CD1c-positive myeloid dendritic cell (primary cell): ENCODE data around the gene SPA17.
A peak's percentile ranks its signal among the peaks of the same experiment; 100 is the strongest.

Experiments used
- DNase-seq: peaks from one replicate; pipeline ENCODE4 v3.0.0-alpha.2; 2016; ENCODE audit errors: extremely low spot score

SPA17 gene

DNA sequence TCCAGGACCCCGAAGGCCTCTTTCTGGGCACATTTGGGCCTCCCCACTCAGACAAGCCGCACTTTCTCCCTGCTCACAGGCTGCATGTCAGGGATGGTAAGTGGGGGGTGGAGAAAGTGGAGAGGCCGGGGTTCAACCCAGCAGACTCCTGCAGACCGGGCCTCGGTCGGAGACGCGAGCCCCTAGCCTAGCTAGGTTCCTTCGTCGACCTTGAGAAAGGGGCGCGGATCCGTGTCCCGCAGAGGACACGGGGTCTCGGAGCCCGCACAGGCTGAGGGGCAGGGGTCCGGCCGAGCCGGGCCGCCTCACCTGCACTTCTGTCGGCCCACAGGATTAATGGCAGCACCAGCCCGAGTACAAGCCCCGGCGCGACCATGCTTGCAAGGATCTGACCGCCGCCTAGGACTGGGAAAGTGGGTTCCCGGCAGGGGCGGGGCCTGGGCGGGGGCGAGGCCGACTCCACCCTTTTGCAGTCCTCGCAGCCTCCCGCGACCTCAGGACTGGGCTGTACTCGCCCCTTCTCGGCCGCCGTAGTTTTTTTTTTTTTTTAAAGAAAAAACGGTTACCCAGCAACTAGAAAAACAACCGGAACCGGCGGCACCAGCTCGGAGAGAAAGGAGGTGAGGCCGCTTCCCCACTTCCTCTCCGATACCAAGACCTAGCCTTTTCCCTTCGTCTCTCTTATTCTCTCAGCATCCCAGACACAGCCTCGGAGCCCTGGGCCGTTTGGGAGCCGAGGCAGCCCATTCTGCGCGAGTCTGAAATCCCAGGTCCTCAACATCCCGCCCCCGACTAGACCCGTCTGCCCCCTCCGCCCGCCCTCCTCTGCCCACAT, at the start of gene SPA17, which contains the start of gene SIAE:
TSS of gene SPA17 (plus strand) at position 572 of the 835 bp plus-strand sequence. CDS start 1,361 bp downstream, outside the sequence.
TSS of gene SIAE (minus strand) at position 407 of the 835 bp plus-strand sequence. CDS start at position 376, 31 bp downstream.
- DNase-seq, result peak; percentile 91

DNA sequence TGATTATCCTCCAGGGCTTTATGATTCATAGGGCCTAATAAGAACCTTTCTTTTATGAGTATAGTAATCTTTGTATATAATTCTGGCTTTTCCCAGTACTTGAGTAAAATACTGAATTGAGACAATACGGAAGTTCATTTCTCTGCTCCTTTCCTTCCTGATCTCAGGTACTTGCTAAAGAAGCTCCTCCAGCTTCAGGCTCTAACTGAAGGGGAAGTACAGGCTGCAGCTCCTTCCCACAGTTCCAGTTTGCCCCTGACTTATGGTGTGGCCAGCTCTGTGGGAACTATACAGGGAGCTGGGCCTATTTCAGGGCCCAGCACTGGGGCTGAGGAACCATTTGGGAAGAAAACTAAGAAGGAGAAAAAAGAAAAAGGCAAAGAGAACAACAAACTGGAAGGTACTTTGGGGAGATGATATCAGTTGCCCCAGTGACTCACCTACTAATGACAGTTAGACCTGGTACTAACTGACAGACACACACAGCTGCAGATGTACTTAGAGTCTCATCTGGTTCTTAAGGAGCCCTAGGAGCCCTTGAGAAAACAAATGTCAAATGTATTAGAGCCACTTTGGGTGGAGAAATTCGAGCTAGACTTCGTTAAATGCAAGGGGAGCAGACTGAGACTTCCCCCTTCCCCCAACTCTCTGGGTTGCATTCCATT, 48.1 kb upstream of the SPA17 start:
- DNase-seq, result no peak

DNA sequence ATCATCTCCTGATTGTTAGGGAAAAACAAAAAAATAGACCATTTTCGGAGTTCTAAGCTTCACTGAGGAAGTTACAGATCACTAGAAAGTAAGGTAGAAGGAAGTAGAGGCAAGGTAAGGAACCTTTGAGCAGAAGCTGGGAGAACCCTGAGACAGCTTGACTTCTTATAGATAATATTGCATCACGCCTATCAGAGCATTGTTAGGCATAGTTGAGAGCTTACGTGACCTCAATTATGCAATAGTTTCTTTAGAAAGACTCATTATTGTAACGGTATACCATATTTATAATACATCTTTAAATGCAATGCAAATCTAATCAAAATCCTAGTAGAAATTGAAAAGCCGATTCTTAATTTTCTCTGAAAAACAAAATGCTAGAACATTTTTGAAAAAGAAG, 46.2 kb upstream of the SPA17 start:
- DNase-seq, result peak; percentile 14

DNA sequence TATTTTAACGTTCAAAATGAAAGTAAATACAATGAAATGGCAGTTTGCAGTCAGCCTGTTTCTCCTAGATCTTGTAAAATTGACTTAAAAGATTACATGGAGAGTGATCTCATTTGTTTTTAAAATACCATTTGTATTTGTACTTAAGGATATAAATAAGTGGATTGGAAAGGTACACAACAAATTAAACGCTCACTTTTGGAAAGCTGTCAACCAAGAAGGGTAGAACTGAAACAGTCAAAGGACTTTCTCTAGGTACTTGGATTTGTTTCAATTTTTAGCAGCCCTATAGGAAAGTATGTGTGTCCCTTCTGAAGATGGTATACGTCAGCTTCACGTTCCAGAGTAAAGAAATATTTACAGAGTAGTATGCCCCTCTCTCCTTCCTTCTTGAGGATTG, 43.7 kb upstream of the SPA17 start:
- no peak for DNase-seq

DNA sequence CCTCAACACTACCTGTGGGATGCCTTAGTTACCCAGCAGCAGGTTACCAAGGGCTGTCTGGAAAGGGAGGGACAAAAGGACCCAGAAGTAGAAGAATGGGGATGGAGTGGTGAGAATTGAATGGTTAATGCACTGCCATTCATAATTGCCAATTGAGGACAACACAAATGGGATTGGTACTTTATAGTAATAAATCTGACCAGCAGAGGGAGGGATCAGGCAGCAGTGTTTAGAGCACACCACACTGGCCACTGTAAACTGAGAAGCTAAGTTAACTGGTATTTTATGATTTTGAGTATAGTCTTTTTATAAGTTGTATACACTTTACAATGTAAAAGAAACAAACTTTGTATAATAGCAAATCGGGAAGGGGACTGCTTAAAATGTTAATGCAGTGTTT, 40.3 kb upstream of the SPA17 start:
- DNase-seq, result no peak

DNA sequence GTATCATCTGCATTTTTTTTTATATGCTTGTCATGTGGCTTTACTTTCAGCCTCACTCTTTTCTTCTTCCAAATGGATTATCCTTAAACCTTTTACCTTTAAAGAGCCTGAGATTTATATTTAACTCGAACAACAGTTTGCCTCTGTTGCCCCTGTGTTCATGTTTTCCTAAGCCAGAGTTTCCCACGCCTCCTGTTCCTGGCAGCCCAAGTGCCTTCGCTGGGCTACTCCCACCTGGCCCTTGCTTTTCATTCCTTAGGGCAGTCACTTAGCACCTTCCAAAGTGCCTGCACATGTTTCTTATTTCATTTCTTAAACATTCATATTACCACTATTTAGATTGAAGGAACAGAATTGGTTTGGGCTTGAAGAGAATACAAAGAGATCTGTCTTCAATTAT, 37.8 kb upstream of the SPA17 start:
- DNase-seq, result no peak

DNA sequence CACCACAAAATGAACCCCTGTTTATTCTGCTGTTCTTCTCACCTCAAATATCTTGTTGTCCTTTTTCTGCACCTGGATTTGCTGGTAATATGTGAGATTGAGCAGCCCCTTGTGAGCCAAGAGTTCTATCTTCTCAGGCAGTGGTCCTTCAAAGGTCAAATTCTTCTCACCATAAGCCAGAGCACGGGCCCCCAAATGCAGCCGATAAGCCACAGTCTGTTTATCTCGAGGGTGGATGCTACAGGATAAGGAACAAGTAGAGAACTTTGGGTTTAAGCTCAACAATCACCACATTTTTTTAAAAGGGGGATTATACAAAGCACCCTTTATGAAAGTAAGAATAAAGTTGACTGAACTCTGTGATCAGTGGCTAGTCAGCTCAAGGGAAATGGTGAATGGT, 35.2 kb upstream of the SPA17 start:
- no peak for DNase-seq

DNA sequence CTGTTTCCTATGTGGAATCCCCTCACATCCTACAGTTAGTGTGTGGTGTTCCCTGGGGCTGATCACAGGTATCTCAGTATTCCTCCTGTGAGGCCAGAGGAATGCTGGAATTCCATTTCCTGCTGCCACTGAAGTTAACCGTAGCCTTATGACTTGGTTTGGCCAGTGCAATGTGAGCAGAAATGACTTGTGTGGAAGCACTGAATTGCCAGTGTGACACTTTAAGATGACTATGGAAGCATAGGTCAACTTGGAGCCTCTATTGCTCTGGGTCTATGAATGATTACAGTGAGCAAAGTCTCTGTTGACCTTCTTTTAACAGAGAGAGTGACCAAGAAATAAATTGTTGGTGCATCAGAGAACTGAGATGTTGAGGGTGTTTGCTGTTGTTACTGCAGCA, 34.5 kb upstream of the SPA17 start:
- DNase-seq, result no peak

DNA sequence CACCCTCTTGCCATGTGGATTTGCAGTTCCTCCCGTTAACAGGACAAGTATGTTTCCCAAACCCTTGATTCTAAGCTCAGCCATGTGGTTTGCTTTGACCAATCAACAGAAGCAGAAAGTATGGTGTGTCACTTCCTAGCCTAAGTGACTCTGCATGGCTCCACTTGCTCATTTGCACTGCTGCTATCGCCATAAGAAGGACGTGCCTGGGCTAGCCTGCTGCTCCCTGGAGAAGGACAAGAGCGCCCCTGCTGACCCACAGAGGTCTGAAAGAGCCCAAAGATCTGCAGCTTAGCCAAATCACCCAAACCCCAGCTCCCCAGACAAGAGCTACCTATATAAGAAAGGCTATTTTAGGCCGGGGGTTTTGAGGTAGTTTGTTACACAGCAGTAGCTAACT, 33.0 kb upstream of the SPA17 start:
- DNase-seq, result no peak

DNA sequence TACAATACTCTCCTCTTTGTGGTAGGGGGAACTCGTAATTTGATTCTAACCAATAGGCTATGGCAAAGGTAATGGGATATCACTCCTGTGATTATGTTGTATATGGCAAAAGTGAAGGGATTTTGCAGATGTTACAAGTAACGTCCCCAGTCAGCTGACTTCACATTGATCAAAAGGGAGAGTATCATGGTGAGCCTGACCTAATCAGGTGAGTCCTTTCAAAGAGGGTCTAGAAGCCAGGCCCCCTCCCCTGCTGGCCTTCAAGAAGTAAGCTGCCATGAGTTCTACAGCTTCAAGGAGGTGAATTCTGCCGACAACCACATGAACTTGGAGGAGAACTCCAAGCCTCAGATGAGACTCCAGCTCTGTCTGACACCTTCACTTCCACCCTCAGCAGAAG, 31.1 kb upstream of the SPA17 start:
- no peak for DNase-seq

DNA sequence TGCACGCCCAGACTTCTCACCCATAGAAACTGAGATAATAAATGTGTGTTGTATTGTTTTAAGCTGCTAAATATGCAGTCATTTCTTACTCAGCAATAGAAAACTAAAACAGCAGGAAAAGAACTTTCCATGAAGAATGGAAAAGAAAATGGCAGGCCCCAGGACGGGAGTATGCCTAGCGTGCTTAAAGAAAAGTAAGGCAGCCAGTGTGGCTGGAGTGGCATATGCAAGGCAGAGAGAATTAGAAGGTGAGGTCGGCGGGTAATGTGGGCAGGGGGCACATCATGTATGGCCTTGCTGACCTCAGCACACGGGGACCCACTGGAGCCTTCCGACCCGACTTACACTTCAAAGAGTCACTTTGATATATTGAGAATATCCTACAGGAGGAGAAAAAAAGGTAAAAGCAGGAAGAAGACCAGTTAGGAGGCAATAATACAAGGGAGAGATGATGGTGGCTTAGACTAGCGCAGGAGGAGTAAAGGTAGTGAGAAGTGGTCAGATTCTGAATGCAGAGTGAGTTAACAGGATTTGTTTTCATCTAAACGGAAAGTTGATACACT, 30.6 kb upstream of the SPA17 start:
- DNase-seq, result no peak

DNA sequence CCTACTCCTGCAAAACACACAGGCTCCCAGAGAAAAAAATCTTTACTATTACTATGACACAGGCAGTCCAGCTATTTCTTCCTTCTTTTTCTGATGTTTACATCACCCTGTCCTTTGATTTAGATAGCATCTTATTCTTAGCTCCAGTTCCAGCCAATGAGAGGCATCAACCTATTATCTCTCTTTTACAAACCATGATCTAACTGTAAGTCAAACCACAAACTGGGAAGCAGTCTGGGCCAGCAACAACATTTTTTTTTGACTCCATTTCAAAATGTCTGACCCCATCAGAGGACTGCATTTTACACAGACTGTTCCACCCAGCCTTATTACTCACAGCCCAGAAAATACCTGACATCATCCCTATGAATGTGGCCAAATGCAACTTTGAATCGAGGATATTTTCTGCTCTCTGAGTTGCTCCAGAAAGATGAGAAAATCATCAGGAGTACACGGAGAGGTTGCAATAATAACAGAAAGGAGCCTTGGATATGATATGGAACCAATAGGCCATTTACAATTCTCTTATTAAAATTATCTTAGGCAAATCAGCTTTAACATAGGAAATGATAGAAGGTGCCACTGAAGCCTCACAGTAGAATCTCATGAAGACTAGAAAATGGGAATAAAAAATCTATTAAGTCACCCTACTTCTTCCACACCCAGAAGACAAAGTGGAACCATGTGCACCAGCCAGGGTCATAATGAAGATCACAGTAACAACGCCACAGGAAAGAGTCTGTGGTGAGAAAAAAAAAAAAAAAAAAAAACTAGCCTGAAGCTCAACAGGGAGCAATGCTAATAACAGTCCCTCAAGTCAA, 29.9 kb upstream of the SPA17 start:
- no peak for DNase-seq

DNA sequence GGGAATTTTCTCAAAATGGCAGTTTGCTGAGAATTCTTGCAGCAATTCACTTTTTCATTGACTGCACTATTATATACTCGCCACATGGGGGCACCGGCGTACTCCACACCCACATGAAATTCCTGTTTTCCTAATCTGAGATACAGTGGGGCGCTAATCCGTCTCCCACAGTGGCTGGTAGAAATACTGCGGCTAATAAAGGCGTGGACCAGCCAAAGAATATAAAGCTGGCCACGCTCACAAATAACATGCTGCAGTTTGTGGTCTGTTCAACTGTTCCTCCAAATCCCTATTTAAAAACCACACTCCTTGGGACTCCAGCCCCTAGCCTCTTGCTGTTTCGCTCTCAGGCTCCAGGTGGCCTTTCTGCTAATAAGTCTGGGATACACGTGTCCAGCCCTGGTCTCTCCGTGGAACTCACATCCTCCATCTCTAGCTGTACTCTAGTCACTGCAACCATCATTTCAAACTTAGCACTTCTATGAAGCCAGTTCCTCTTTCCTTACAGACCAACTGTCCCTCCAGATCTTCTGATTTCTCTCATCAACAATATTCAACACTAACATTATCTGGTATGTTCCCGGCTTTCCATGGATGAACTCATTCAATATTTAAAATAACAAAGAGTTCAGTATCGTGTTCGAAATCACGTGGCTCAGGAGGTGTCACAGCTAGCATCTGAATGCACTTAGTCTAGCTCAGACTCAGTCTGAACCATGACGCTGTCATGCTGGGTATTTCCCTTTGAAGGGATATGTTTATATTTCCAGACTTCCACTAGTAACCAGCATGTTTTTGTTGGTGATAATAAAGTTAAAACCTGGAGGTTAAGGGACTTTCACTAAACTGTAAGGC, 29.1 kb upstream of the SPA17 start:
- peak; percentile 64 for DNase-seq

DNA sequence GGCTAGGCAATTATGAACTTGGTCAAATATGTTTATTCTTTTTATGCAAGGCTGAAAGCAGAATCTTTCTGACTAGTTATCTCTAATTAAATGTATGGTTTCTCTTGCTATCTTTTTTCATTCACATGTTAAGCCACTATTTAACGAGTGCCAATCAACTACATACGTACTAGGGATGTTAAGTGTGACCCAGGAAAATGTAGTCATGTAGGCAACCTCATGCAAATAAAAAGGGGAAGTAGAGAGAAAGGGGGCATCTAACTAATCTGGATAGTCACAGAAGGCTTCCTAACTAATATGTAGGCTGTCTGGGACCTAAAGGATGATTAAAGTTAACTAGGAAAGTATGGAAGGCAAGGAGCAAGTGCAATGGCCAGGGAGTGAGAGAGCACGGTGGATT, 27.6 kb upstream of the SPA17 start:
- DNase-seq, result no peak

DNA sequence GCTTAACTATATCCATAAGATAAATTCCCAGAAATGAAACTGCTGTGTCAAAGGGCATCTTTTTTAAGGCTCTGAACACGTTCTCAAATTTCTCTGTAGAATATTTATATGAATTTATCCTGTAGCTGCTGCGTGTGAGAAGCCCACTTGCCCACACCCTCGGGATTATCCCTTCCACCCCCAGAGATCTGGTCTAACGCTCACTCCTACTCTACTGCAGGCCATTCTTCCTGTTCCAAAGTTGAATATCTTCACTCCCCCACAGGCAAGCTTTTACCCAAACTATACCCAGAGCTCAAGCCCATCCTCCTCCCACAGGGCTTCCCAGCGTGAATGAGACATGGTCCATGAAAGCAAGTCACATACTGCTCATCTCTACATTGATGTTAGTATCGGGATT, 25.1 kb upstream of the SPA17 start:
- no peak for DNase-seq

DNA sequence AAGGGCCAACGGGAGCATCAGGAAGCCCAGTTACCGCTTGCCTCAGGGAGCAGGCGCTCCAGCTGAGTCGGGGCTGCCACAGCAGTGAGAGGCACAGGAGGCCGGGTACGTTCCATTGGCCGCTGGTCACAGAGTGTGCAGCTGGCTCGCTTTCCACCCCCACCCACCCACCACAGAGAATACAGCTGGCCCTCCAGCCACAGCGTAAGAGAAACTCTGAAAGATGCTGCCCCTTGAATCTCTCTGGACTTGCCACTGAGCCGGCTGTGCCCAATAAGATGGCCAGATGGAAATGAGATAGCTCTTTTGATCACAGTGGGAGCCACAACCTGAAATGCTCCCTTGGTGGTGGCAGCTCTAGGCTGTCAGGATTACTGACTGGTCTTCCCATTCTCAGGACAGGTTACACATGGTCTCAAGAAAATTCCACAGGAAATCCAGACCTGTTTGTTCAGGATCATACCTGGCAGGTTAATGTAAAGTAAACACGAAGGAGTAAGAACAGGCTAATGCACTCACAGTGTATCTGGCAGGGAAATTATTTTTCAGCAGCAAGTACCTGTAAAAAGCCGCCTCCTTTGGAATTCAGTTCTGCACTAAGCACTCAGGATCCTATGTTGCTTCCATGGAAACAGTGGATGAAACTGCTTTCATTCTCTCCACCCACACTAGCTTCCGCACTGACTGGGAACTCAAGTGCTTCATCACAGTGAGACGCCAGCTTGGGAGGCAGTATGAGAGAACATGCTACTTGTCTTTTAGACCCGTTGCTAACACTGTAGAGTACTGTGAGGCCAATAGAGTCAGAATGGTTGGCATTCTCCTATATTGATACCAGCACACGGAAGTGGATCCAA, 16.7 kb upstream of the SPA17 start:
- no peak for DNase-seq

DNA sequence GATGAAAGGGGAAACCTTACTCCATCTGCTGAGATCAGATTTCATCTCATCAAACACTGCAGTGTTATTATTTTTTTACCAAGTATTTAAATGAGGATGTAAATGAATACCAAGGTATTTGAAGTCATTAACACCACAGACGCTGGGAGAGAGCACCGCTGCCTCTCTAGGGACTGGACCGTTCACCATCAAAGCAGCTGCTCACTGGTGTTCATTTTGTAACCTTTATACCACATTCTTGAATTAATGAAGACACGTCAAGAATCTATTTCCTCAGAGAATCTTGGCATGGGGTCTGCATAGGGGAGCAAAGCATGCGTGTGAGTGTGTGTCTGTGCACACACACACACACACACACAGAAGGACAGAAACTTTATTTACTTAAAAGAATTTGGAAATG, 15.8 kb upstream of the SPA17 start:
- no peak for DNase-seq

DNA sequence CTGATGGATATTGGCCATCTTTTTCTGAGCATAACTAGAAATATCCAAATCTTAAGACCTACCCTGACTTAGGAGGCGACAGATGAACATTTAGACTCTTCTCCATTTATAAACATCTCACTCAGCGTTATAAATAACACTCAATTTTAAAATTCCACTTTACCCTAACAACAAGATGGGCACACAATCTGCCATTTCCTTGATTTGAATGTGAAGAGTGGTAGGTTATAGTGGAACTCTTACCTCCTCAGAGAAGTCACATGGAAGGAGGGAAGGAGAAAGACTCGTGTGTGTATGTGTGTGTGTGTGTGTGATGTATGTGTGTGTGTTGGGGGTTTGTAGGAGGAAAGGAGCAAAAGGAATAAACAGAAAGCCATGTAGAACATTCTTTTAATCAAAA, 15.2 kb upstream of the SPA17 start:
- DNase-seq, result no peak

DNA sequence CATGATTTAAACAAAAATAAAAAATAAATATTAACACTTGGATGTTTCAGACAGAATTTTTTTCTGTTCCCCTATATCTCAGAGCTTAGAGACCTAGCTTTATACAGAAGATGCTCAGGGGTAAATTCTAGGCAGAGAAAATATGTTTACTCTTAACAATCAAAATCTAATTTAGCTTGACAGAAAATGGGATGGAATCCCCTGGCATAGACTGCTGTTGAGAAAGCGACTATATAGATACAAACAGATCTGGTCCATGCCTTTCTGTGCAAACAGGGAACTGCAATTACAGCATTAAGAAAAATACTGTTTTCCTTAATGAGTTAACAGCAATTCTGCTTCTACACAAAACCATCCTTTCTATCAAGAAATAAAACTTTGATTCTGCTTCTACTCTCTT, 14.7 kb upstream of the SPA17 start:
- no peak for DNase-seq

DNA sequence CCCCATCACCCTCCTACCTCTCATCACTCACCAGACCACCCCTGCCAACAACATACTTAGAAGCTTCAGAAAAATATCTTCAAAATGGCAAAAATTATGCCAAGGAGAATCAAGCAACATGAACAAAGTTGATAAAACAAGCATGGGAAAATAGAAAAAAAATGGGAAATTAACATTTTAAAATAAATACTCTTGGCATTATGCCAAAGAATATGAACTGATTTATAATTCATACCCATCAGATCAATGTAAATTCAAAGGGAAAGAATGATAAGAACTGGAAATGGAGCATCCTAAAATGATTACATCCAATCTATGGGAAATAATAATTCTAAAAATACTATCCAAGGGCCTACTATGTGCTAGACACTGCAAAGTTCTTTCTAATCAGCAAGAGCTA, 12.2 kb upstream of the SPA17 start:
- no peak for DNase-seq
